Measurements from ENCODE around the gene RUNX2.
"Not testable (repeated sequence)": the region's sequence is repeated elsewhere in the genome, so short reads cannot be mapped to it uniquely, and the experiment has no call there.

The RUNX2 gene

DNA sequence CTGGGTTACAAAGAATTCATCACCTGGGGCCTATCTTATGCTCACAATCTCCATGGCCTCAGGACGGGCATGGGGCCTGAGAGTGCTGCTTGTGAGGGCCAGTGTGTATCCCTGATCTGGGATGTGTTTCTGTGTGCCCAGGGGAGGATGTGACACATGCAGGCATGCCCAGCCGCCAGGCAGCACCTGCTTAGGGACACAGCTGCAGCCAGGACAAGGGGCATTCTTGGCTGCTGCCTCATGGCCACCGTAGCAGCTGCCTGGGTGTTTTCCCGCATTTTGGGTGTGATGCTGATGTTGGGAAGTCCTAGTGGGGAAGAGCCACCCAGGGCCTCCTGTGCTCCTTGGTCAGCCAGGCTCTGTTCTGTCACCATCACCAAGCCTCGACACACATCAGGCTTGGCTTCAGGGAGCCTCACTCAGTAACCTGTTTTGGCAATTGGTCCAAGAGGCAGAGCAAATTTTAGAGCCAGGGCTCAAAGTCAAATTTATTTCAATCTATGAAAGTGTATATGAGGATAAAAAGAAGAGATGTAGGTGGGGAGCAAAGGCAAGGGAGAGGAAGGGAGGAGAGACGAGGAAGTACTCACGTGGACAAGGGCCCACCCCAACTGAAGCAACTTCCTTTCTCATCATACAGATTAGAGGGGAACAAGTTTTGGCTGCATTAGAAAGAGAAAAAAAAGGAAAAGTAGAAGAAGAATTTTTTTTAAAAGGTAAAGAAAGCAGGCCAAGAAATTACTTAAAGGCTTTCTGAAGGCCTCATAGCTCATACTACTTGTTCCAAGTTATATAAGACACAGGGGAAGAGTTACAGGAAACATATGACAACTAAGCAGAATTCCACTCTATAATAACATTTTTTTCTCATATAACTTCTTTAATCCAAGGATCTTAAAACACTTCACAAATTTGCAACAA, 319.5 kb downstream of the RUNX2 start:
- DNase-seq (ENCODE audit: low spot score): no peak

GRCh38 chr6:45648262-45648620, 320.1 kb downstream of the RUNX2 start:
- DNase-seq (ENCODE audit: low spot score): no peak

DNA sequence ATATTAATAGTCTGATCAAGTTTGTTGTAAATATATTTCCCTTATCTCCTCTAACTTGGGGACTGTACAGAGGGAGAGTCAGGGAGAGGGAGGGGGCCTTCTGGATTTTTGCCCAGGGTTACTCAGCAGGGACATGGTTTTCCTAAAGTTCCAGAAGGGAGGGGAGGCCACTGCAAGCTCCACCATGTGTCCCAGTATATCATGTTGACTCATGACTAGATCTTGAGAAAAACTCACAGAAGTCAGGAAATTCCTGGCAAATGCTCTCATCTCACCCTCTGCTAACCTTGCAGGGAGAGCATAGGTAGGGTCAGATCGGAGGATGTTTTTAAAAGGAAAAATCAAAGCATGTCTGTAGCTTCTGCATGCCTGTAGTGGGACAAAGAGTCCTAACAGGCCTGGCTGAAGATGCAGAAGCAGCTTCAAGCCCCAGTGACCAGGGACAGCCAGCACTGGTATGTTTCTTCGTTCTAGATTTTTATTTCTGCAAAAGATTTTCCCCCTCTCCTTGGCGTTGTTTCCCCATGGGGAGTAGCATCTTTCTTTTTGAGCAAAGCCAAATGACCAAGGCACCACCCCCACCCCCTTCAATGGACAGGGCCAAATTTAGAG, 322.5 kb downstream of the RUNX2 start:
- no peak for DNase-seq (ENCODE audit: low spot score)

DNA sequence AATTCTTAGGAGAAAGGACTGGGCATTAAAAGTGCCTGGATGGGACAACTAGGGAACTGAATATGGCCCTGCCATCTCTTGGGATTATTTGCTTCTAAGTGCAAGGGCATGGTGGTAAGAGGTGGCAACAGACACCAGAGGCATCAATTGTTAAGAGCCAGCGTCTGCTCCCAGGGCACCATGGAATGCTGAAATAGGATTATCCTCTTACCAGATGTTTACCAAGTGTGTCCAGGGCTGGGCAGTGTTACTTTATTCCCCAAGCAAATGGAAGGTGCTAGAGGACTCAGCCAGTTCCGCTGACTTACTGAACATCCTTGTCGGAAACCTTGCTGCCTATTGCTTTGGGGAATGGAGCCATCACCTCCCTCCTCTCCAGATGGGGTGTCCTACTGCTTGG, 323.2 kb downstream of the RUNX2 start:
- no peak for DNase-seq (ENCODE audit: low spot score)

- no peak for DNase-seq (ENCODE audit: low spot score)
These were observed 324.3 kb downstream of the RUNX2 start for GRCh38 chr6:45652416-45652815.

GRCh38 chr6:45653117-45653883, 325.2 kb downstream of the RUNX2 start:
- no peak for DNase-seq (ENCODE audit: low spot score)

GRCh38 chr6:45654673-45655072, 326.5 kb downstream of the RUNX2 start:
- no peak for DNase-seq (ENCODE audit: low spot score)

- no peak for DNase-seq (ENCODE audit: low spot score)
These were observed 327.8 kb downstream of the RUNX2 start for GRCh38 chr6:45655745-45656476.

DNA sequence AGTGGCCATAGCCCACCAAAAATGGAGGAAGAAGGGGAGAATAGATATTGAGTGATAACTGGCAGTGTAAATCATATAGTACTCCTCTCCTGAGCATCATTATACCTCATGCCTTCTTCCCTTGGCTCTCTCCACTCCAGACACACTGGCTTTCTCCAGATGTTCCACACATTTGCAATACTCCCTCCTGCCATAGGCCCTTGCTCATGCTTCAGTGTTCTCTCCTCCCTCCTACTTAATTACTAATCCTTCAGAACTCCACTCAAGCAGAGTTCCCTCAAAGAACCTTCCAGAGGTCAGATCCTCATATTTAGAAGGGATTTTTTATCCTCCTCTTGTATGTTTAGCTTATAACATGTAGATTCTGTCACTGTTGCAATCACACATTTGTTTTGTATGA, 329.1 kb downstream of the RUNX2 start:
- no peak for DNase-seq (ENCODE audit: low spot score)

DNA sequence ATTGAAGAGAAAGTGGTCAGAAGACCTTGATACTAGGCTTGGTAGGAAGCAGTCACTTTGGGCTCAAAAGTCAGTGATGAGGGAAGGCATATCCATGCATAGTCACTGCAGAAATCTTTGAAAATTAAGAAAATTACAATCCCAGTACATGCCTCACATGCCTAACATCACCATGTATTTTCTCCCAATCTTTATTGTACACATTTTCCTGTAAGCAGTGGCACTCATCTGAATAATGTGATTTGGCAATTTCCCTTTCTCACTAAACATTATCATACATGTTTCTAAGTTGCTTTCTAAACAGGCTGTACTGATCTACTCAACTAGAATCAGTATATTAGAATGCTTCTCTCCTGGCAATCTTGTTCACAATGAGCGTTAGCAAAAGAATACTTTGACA, 330.3 kb downstream of the RUNX2 start:
- no peak for DNase-seq (ENCODE audit: low spot score)

DNA sequence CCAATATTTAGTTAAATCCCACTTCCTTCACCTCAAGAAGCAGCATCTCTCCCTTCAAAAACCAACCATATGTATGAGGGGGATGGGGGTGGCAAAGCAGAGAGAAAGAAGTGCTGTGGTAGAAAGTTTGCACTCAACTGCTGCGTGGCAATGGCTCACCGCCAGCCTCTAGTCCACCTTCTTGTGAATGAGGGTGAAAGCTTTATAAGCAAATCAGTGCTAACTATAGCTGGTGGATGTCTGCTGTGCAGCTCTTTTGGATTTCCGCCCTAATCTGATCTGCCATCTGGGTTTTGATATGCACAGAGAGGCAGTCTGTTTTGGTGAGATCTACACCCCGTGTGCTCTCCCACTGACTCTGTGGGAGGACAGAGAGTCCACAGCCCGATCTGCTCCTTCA, 330.8 kb downstream of the RUNX2 start:
- DNase-seq (ENCODE audit: low spot score): no peak

DNA sequence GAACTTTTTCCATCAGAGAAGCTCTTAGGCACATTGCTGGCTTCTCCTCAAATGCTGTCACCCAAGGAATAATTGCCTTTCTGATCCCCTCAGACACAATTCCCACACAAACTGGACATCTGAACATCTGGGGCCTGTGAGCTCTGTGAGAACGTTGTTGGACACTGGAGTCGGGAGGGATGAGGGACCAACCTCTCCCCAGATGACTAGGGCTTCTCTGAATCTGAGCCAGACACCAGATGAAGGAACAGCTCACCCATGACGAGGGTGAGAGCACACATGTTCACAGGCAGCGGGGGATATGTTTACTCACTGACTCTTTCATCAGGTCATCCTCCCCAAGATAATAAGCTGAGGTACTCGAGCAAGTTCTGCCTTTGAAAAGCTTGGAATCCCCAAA, 333.5 kb downstream of the RUNX2 start:
- no peak for DNase-seq (ENCODE audit: low spot score)

DNA sequence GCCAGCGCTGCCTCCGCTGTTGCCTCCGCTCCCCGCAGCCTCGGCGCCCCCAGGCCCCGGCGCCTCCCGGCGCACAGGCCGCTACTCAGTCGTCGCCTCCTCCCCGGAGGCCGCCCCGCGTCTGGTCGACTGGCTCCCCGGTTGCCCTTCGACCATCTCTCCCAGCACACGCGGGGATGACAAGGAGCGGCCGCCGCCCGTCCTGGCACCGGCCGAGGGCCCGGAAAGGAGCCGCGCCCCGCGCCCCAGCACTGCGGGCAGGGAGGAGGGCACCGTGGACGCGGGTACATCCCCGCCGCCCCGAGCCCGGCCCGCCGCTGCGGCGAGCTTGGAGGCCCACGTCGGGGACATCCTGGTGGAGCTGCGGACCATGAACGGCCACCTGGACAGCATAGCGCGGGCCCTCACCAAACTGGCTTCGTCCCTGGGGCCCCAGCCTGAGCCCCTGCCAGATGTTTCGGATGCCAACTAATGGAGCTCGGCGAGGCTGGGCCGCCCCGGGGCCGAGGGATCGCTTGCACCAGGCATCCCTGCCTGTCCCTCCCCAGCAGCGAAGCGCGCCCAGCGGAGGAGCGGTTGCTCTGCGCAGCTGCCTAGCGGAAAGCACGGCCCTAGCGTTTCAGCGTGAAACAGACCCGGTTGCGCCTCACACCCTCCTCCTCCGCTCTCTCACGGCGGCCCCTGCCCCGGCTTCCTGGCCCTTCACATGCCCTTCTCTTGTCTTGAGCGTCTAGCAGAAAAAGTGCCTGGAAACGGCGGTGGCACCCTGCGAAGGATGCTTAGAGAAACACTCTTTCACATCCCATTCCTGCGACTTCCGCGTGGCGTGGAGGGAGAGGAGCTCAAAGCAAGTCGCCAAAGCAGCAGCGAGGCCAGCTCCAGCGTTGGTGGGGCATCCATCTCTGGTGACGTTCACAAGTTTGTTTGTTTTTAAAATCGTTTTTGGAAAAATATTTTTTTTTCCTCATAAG, 335.4 kb downstream of the RUNX2 start:
- no peak for DNase-seq (ENCODE audit: low spot score)

DNA sequence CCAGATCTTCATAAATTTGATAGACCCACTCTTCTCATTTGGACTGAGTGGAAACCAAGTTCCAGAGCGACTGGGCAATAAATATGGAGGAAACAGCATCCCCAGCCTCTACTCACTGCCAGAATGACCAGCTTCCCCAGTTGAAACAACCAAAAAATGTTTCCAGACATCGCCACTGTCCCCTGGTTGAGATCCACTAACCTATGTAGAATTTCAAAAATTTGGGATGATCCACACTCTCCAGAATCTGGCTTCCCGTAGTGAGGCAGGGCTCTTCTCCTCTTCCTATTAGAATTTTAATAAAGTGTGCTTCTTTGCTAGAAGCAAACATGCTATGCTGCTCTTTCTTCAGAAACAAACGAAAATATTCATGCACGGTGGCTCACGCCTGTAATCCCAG, 336.6 kb downstream of the RUNX2 start:
- DNase-seq (ENCODE audit: low spot score): no peak

- no peak for DNase-seq (ENCODE audit: low spot score)
These were observed 337.7 kb downstream of the RUNX2 start for GRCh38 chr6:45665859-45666258.

DNA sequence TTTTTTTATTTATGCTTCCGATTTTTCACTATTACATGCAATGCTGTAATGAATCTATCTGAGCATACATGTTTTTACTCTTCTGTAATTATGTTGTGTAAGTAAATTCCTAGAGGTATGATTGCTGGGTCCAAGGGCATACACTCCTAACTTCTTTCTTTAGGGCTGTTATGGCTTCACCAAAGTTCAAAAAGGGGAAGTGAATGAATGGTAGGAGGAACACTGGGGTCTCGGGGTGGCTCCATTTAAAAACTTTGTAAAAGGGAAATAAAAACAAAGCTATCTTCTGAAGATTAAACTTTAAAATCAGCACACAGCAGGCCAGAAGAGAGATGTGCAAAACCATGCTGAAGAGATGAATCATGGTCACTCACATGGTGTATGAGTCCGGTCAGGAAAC, 338.7 kb downstream of the RUNX2 start:
- no peak for DNase-seq (ENCODE audit: low spot score)

GRCh38 chr6:45667300-45667699, 339.2 kb downstream of the RUNX2 start:
- DNase-seq (ENCODE audit: low spot score): no peak

- DNase-seq (ENCODE audit: low spot score): no peak
These were observed 339.6 kb downstream of the RUNX2 start for GRCh38 chr6:45667766-45668165.

GRCh38 chr6:45668705-45669104, 340.6 kb downstream of the RUNX2 start:
- no peak for DNase-seq (ENCODE audit: low spot score)

DNA sequence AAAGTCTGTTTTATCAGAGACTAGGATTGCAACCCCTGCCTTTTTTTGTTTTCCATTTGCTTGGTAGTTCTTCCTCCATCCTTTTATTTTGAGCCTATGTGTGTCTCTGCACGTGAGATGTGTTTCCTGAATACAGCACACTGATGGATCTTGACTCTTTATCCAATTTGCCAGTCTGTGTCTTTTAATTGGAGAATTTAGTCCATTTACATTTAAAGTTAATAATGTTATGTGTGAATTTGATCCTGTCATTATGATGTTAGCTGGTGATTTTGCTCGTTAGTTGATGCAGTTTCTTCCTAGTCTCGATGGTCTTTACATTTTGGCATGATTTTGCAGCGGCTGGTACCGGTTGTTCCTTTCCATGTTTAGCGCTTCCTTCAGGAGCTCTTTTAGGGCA, 345.0 kb downstream of the RUNX2 start:
- DNase-seq (ENCODE audit: low spot score): not testable (repeated sequence)

- DNase-seq (ENCODE audit: low spot score): not testable (repeated sequence)
These were observed 347.0 kb downstream of the RUNX2 start for GRCh38 chr6:45675166-45675565.
